Testis (tissue), 3 donors: ENCODE measurements around the gene SDK1. TPM values are rescaled to one million over a fixed set of nuclear protein-coding genes. Genes with fewer than 3 reads are reported as not detected.
"Not testable (repeated sequence)": the region's sequence is repeated elsewhere in the genome, so short reads cannot be mapped to it uniquely, and the experiment has no call there.

ENCODE experiments used
- DNase-seq: peaks from one replicate; pipeline ENCODE4 v3.0.0-alpha.2; 2019
- H3K27ac ChIP-seq, 2 donors: fragments of 200-600 bp; sonication (generic); one replicate each; pipeline ENCODE4 v1.5.1; 2019
- H3K27me3 ChIP-seq: fragments of 200-600 bp; sonication (generic); one replicate; pipeline ENCODE4 v1.5.1; 2019
- H3K36me3 ChIP-seq: fragments of 200-600 bp; sonication (generic); one replicate; pipeline ENCODE4 v1.5.1; 2017; ENCODE audit warnings: low read depth; ENCODE audit errors: missing control alignments
- H3K4me1 ChIP-seq: fragments of 200-600 bp; sonication (generic); one replicate; pipeline ENCODE4 v1.5.1; 2019
- H3K4me3 ChIP-seq, 2 donors: fragments of 200-600 bp; sonication (generic); one replicate each; pipeline ENCODE4 v1.5.1; 2017 to 2019
- H3K9me3 ChIP-seq: fragments of 200-600 bp; sonication (generic); one replicate; pipeline ENCODE4 v1.5.1; 2017
- CTCF ChIP-seq, 3 experiments: fragments of 450-650 bp in 2 of 3; fragments of 200-600 bp in 1 of 3; sonication (generic) in 1 of 3; IDR thresholded peaks; one replicate each; pipeline ENCODE4 v1.5.1; 2016 to 2019; ENCODE audit warnings: antibody characterized with exemption in 3 of 3, mild to moderate bottlenecking in 2 of 3, moderate library complexity in 1 of 3
- POLR2A ChIP-seq: fragments of 450-650 bp; IDR thresholded peaks from one replicate; pipeline ENCODE4 v1.6.1; 2017; ENCODE audit warnings: antibody characterized with exemption, mild to moderate bottlenecking, moderate library complexity
- WGBS, 2 donors: methylation state at CpG; one replicate each; pipeline ENCODE4 v1.1.5; 2018; 5-methylcytosine and 5-hydroxymethylcytosine counted together
- intact Hi-C: fragments of 100-400 bp; cut with DNase I; formaldehyde crosslinking; loops from one replicate; pipeline ENCODE4 v1.15.1; 2023; ENCODE audit warnings: low total_unique reads
- polyA plus RNA-seq: library from polyadenylated mRNA; stranded (reverse); fragments of 350-450 nt; fragmentation: Illumina TruSeq; extraction: RNeasy Lipid Tissue Mini Kit (QIAGEN cat#74804); gene quantifications from one replicate; pipeline ENCODE4 v1.2.3, GENCODE V29; 2014; ENCODE audit warnings: low read depth, low replicate concordance; ENCODE audit not compliant: insufficient read depth
- total RNA-seq, 2 donors: library from RNA; depleted of rRNA; stranded (reverse); fragments of >200 nt; gene quantifications; one replicate each; pipeline ENCODE4 v1.2.3, GENCODE V29; 2016

Gene SDK1
- total and polyA plus RNA-seq, 3 donors from 2014 or later = 20.0 to 36.2 (median 24.9) TPM

GRCh38 chr7:3959364-3959763 is 658.3 kb downstream of the SDK1 start:
- no peaks in the 10 kb centered on the region for H3K9me3 ChIP-seq
- H3K4me3 ChIP-seq = no peak overlapping the region
- H3K27me3 ChIP-seq = no peaks in the 10 kb centered on the region
- H3K4me1 ChIP-seq = no peaks in the 10 kb centered on the region
- 92 to 93% methylated on average over 5 to 6 of the region's 6 CpGs for WGBS, 2 donors
- H3K36me3 ChIP-seq = no peaks in the 10 kb centered on the region
- intact Hi-C loops = no loop called here
- H3K27ac ChIP-seq = no peak overlapping the region
- no peak for DNase-seq
- TF ChIP-seq CTCF (IDR thresholded peaks at IDR 0.05) (no peak), POLR2A (no peak)

GRCh38 chr7:3960050-3960763 is 659.2 kb downstream of the SDK1 start:
- Histone ChIP-seq H3K4me1 (no peaks in the 10 kb centered on the region), H3K36me3 (no peaks in the 10 kb centered on the region), H3K4me3 (no peak overlapping the region), H3K9me3 (no peaks in the 10 kb centered on the region), H3K27ac (no peak overlapping the region), H3K27me3 (no peaks in the 10 kb centered on the region)
- intact Hi-C loops = no loop called here
- TF ChIP-seq CTCF (IDR thresholded peaks at IDR 0.05) (no peak), POLR2A (no peak)
- WGBS, 2 donors = 91 to 94% methylated on average over 11 of the region's 11 CpGs
- DNase-seq = no peak

GRCh38 chr7:3960942-3961341 is 659.9 kb downstream of the SDK1 start:
- Histone ChIP-seq H3K36me3 (no peaks in the 10 kb centered on the region), H3K4me3 (no peak overlapping the region), H3K9me3 (no peaks in the 10 kb centered on the region), H3K27me3 (no peaks in the 10 kb centered on the region), H3K27ac (no peak overlapping the region), H3K4me1 (no peaks in the 10 kb centered on the region)
- intact Hi-C loops = no loop called here
- TF ChIP-seq CTCF (IDR thresholded peaks at IDR 0.05) = no peak
- no peak for TF ChIP-seq POLR2A
- WGBS, 2 donors = 86 to 91% methylated on average over 3 of the region's 3 CpGs
- no peak for DNase-seq

GRCh38 chr7:3961857-3962503 is 660.9 kb downstream of the SDK1 start:
- TF ChIP-seq POLR2A = no peak
- WGBS, 2 donors = 94 to 96% methylated on average over 9 to 14 of the region's 14 CpGs

GRCh38 chr7:3963768-3964167 is 662.7 kb downstream of the SDK1 start:
- DNase-seq, H3K27me3 ChIP-seq, H3K27ac ChIP-seq, H3K4me1 ChIP-seq, H3K4me3 ChIP-seq, H3K9me3 ChIP-seq, H3K36me3 ChIP-seq, intact Hi-C loops: not testable (repeated sequence)
- WGBS, 2 donors = 93 to 94% methylated on average over 11 of the region's 11 CpGs

More at GRCh38 chr7:3961857-3962503, 660.9 kb downstream of the SDK1 start:
- Histone ChIP-seq H3K36me3 (no peaks in the 10 kb centered on the region), H3K4me3 (no peak overlapping the region), H3K27ac (no peak overlapping the region), H3K4me1 (no peaks in the 10 kb centered on the region), H3K9me3 (no peaks in the 10 kb centered on the region), H3K27me3 (no peaks in the 10 kb centered on the region)
- no peak for DNase-seq
- intact Hi-C loops = no loop called here
